T-helper 17 cell (primary cell): ENCODE results near the gene SON. TPM values are rescaled to one million over a fixed set of nuclear protein-coding genes. Genes with fewer than 3 reads are reported as not detected.
"Not testable (repeated sequence)": the region's sequence is repeated elsewhere in the genome, so short reads cannot be mapped to it uniquely, and the experiment has no call there.

ENCODE experiments used
- ATAC-seq: fragments of 150-1000 bp; cut with Tn5 transposase; 2 replicates; pipeline ENCODE4 v1.10.0; 2021; ENCODE audit warnings: mild to moderate bottlenecking, moderate library complexity
- DNase-seq, 3 donors: peaks; one replicate each; pipeline versions ENCODE4 v3.0.0 to v3.0.0-alpha.2; 2020 to 2021
- H3K9me3 ChIP-seq: one replicate; pipeline ENCODE4 v1.7.0; 2013; ENCODE audit warnings: low read length, mild to moderate bottlenecking; ENCODE audit not compliant: control insufficient read depth, poor library complexity, severe bottlenecking
- H3K27ac Mint-ChIP-seq: one replicate; pipeline ENCODE4 v1.8.0; 2022; ENCODE audit warnings: mild to moderate bottlenecking, moderate library complexity, mixed read lengths
- H3K27me3 Mint-ChIP-seq: one replicate; pipeline ENCODE4 v1.8.0; 2022; ENCODE audit warnings: mixed read lengths
- H3K36me3 Mint-ChIP-seq: one replicate; pipeline ENCODE4 v1.8.0; 2022; ENCODE audit warnings: low read depth, mixed read lengths
- H3K4me1 Mint-ChIP-seq: one replicate; pipeline ENCODE4 v1.8.0; 2022; ENCODE audit warnings: mild to moderate bottlenecking, mixed read lengths
- H3K4me3 Mint-ChIP-seq: one replicate; pipeline ENCODE4 v1.8.0; 2022; ENCODE audit warnings: mild to moderate bottlenecking, moderate library complexity, mixed read lengths
- total RNA-seq, 4 donors: library from RNA in 2 of 4; stranded (reverse) in 2 of 4; gene quantifications; one replicate each; pipeline ENCODE4 v1.2.3 and lab custom pipeline; 2022 to 2026

Gene SON
- total RNA-seq, 2 donors from 2014 or later = 324 to 380 TPM

GRCh38 chr21:33568448-33568847, 25.6 kb downstream of the SON start:
- Mint-ChIP-seq H3K4me3 (no peak overlapping the region), H3K27me3 (no peaks in the 10 kb centered on the region), H3K27ac (peak overlapping the region; percentile 65), H3K36me3 (peaks cover 5% of the 10 kb centered on the region), H3K4me1 (peaks cover 13% of the 10 kb centered on the region)
- DNase-seq (no peak), ATAC-seq (no peak)
- no peaks in the 10 kb centered on the region for H3K9me3 ChIP-seq

GRCh38 chr21:33569991-33570390, 27.2 kb downstream of the SON start:
- DNase-seq (no peak), ATAC-seq (no peak)
- no peaks in the 10 kb centered on the region for H3K9me3 ChIP-seq
- Mint-ChIP-seq H3K27ac (peak overlapping the region; percentile 67), H3K27me3 (no peaks in the 10 kb centered on the region), H3K36me3 (peaks cover 3% of the 10 kb centered on the region), H3K4me1 (peaks cover 10% of the 10 kb centered on the region), H3K4me3 (no peak overlapping the region)

GRCh38 chr21:33572350-33572749, 29.5 kb downstream of the SON start:
- Mint-ChIP-seq H3K27me3 (no peaks in the 10 kb centered on the region), H3K36me3 (peaks cover 3% of the 10 kb centered on the region), H3K27ac (peak overlapping the region; percentile 41), H3K4me1 (peaks cover 8% of the 10 kb centered on the region), H3K4me3 (no peak overlapping the region)
- H3K9me3 ChIP-seq = no peaks in the 10 kb centered on the region
- ATAC-seq (no peak), DNase-seq (no peak)

- H3K27me3 Mint-ChIP-seq, H3K9me3 ChIP-seq, ATAC-seq, H3K4me1 Mint-ChIP-seq, H3K27ac Mint-ChIP-seq, H3K4me3 Mint-ChIP-seq, DNase-seq, H3K36me3 Mint-ChIP-seq: not testable (repeated sequence)
These were observed 33.9 kb downstream of the SON start for GRCh38 chr21:33576741-33577141.

- no peak for DNase-seq
- H3K4me3 Mint-ChIP-seq = no peak overlapping the region
- no peaks in the 10 kb centered on the region for H3K9me3 ChIP-seq
- no peak overlapping the region for H3K27ac Mint-ChIP-seq
- H3K4me1 Mint-ChIP-seq = no peaks in the 10 kb centered on the region
- no peaks in the 10 kb centered on the region for H3K27me3 Mint-ChIP-seq
- ATAC-seq = no peak
- peaks cover 2% of the 10 kb centered on the region for H3K36me3 Mint-ChIP-seq
These were observed 35.4 kb downstream of the SON start for GRCh38 chr21:33578214-33578613.

GRCh38 chr21:33578959-33579542, 36.2 kb downstream of the SON start:
- Mint-ChIP-seq H3K4me3 (no peak overlapping the region), H3K4me1 (no peaks in the 10 kb centered on the region), H3K27ac (peak overlapping the region; percentile 54), H3K27me3 (no peaks in the 10 kb centered on the region), H3K36me3 (peaks cover 2% of the 10 kb centered on the region)
- DNase-seq = no peak
- no peaks in the 10 kb centered on the region for H3K9me3 ChIP-seq
- ATAC-seq = no peak

- no peak overlapping the region for H3K4me3 Mint-ChIP-seq
- no peaks in the 10 kb centered on the region for H3K27me3 Mint-ChIP-seq
- no peaks in the 10 kb centered on the region for H3K9me3 ChIP-seq
- H3K36me3 Mint-ChIP-seq = peaks cover 2% of the 10 kb centered on the region
- peaks cover 7% of the 10 kb centered on the region for H3K4me1 Mint-ChIP-seq
- no peak for ATAC-seq
- DNase-seq = no peak
- no peak overlapping the region for H3K27ac Mint-ChIP-seq
These were observed 41.6 kb downstream of the SON start for GRCh38 chr21:33584455-33584854.

- Mint-ChIP-seq H3K27me3 (no peaks in the 10 kb centered on the region), H3K4me1 (peaks cover 7% of the 10 kb centered on the region), H3K27ac (no peak overlapping the region), H3K4me3 (peak overlapping the region; percentile 70), H3K36me3 (peaks cover under 1% of the 10 kb centered on the region)
- ATAC-seq (no peak), DNase-seq (no peak)
- no peaks in the 10 kb centered on the region for H3K9me3 ChIP-seq
These were observed 44.1 kb downstream of the SON start for GRCh38 chr21:33586927-33587326.

GRCh38 chr21:33587792-33588484, 45.1 kb downstream of the SON start:
- no peaks in the 10 kb centered on the region for H3K9me3 ChIP-seq
- Mint-ChIP-seq H3K36me3 (no peaks in the 10 kb centered on the region), H3K4me1 (peaks cover 7% of the 10 kb centered on the region), H3K27ac (peak overlapping the region; percentile 87), H3K27me3 (no peaks in the 10 kb centered on the region), H3K4me3 (peak overlapping the region; percentile 94)
- peak; percentile 14 for ATAC-seq
- DNase-seq = peak in 1 of 3 donors; percentile 13

GRCh38 chr21:33588485-33589335, 45.9 kb downstream of the SON start, which contains the start of gene DONSON:
DONSON (minus strand) TSS chr21:33588684; CDS start chr21:33588641, 43 bp downstream.
- Mint-ChIP-seq H3K4me3 (peak within 1 kb of the TSS; percentile 94), H3K36me3 (no peaks in the 10 kb centered on the region), H3K27me3 (no peaks in the 10 kb centered on the region), H3K4me1 (peaks cover 7% of the 10 kb centered on the region), H3K27ac (peak within 1 kb of the TSS; percentile 87)
- ATAC-seq (peak; percentile 96), DNase-seq (peak; percentile 85 to 94 (median 87))
- H3K9me3 ChIP-seq = no peaks in the 10 kb centered on the region

GRCh38 chr21:33598051-33598450, 55.2 kb downstream of the SON start:
- peaks cover 3% of the 10 kb centered on the region for H3K36me3 Mint-ChIP-seq
- no peak overlapping the region for H3K27ac Mint-ChIP-seq
- no peak for DNase-seq
- no peaks in the 10 kb centered on the region for H3K4me1 Mint-ChIP-seq
- ATAC-seq = no peak
- H3K9me3 ChIP-seq = no peaks in the 10 kb centered on the region
- no peaks in the 10 kb centered on the region for H3K27me3 Mint-ChIP-seq
- H3K4me3 Mint-ChIP-seq = no peak overlapping the region

- Mint-ChIP-seq H3K27me3 (no peaks in the 10 kb centered on the region), H3K4me1 (peaks cover 5% of the 10 kb centered on the region), H3K27ac (peak overlapping the region; percentile 32), H3K36me3 (peaks cover 5% of the 10 kb centered on the region), H3K4me3 (no peak overlapping the region)
- DNase-seq (no peak), ATAC-seq (no peak)
- H3K9me3 ChIP-seq = no peaks in the 10 kb centered on the region
These were observed 65.7 kb downstream of the SON start for GRCh38 chr21:33608559-33608958.

- Mint-ChIP-seq H3K27ac (peak overlapping the region; percentile 3), H3K27me3 (no peaks in the 10 kb centered on the region), H3K4me3 (no peak overlapping the region), H3K36me3 (peaks cover 5% of the 10 kb centered on the region), H3K4me1 (peaks cover 2% of the 10 kb centered on the region)
- no peaks in the 10 kb centered on the region for H3K9me3 ChIP-seq
- no peak for DNase-seq
- no peak for ATAC-seq
These were observed 68.3 kb downstream of the SON start for GRCh38 chr21:33611006-33611744.
